ENCODE measurements around the gene SYMPK. TPM values are rescaled to one million over a fixed set of nuclear protein-coding genes. Genes with fewer than 3 reads are reported as not detected.

SYMPK gene
- total RNA-seq, 1 donor = 37.1 TPM

- no peak for DNase-seq (ENCODE audit: low read depth)
- TF ChIP-seq CTCF (IDR thresholded peaks at IDR 0.05; ENCODE audit: insufficient read depth, low read depth, low read length) = no peak
- H3K4me3 ChIP-seq (ENCODE audit: low read depth, low read length) = no peak overlapping the region
Measured at GRCh38 chr19:45865269-45865948, 2.5 kb upstream of the SYMPK start.

GRCh38 chr19:45864629-45865082 is 1.7 kb upstream of the SYMPK start:
- no peak for DNase-seq (ENCODE audit: low read depth)
- no peak for TF ChIP-seq CTCF (IDR thresholded peaks at IDR 0.05; ENCODE audit: insufficient read depth, low read depth, low read length)
- H3K4me3 ChIP-seq (ENCODE audit: low read depth, low read length) = no peak overlapping the region

- TF ChIP-seq CTCF (IDR thresholded peaks at IDR 0.05; ENCODE audit: insufficient read depth, low read depth, low read length) = peak; percentile 46
Measured at GRCh38 chr19:45863840-45864628, 1.1 kb upstream of the SYMPK start, which contains the start of gene FOXA3. TSS of gene FOXA3 (plus strand) at chr19:45864326. CDS start at chr19:45864457, 131 bp downstream.

DNA sequence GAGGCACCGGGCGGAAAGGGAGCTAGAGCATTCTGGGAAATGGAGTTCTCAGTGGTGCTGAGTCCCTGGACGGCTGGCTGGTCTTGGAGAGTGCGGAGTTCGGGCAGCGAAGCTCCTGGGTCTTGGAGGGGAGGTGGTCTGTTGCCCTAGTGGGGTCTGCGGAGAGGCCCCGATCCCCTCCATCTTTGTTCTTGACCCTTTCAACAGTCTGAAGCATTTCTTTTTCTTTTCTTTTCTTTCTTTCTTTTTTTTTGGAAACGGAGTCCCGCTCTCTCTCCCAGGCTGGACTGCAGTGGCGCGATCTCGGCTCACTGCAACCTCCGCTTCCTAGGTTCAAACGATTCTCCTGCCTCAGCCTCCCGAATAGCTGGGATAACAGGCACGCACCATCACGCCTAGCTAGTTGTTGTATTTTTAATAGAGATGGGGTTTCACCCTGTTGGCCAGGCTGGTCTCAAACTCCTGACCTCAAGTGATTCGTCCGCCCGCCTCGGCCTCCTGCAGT is 440 bp upstream of the SYMPK start:
- TF ChIP-seq CTCF (IDR thresholded peaks at IDR 0.05; ENCODE audit: insufficient read depth, low read depth, low read length) = no peak
- peak overlapping the region; percentile 98 for H3K4me3 ChIP-seq (ENCODE audit: low read depth, low read length)
- DNase-seq (ENCODE audit: low read depth) = no peak

More at GRCh38 chr19:45863840-45864628, 1.1 kb upstream of the SYMPK start, which contains the start of gene FOXA3:
- peak within 1 kb of the TSS; percentile 98 for H3K4me3 ChIP-seq (ENCODE audit: low read depth, low read length)
- DNase-seq (ENCODE audit: low read depth) = peak; percentile 28

GRCh38 chr19:45862271-45862563 is 730 bp downstream of the SYMPK start:
- no peak for DNase-seq (ENCODE audit: low read depth)
- H3K4me3 ChIP-seq (ENCODE audit: low read depth, low read length) = peak overlapping the region; percentile 98
- no peak for TF ChIP-seq CTCF (IDR thresholded peaks at IDR 0.05; ENCODE audit: insufficient read depth, low read depth, low read length)

GRCh38 chr19:45860359-45861259 is 2.3 kb downstream of the SYMPK start:
- no peak for TF ChIP-seq CTCF (IDR thresholded peaks at IDR 0.05; ENCODE audit: insufficient read depth, low read depth, low read length)

More at GRCh38 chr19:45860359-45861259, 2.3 kb downstream of the SYMPK start:
- DNase-seq (ENCODE audit: low read depth) = no peak
- no peak overlapping the region for H3K4me3 ChIP-seq (ENCODE audit: low read depth, low read length)
